SK-N-SH treated with all-trans-retinoic acid at 6 μM for 48 hours (cell line): ENCODE results near the gene CAPRIN1.

ENCODE experiments used
- BACH2 ChIP-seq: fragments of 250-450 bp; sonication (Bioruptor Pico); IDR thresholded peaks from 2 replicates; pipeline ENCODE4 v1.9.0; 2021; ENCODE audit warnings: mild to moderate bottlenecking, borderline replicate concordance
- ESRRG ChIP-seq: fragments of 250-450 bp; sonication (Bioruptor Pico); IDR thresholded peaks from 2 replicates; pipeline ENCODE4 v1.6.1; 2021; ENCODE audit warnings: mild to moderate bottlenecking
- PPARA ChIP-seq: fragments of 250-450 bp; sonication (Bioruptor Pico); IDR thresholded peaks from 2 replicates; pipeline ENCODE4 v1.5.0; 2020; ENCODE audit warnings: mild to moderate bottlenecking, borderline replicate concordance
- RARB ChIP-seq: fragments of 250-450 bp; sonication (Bioruptor Pico); IDR thresholded peaks from 2 replicates; pipeline ENCODE4 v1.8.0; 2021; ENCODE audit warnings: mild to moderate bottlenecking, moderate library complexity
- TCF4 ChIP-seq: fragments of 250-450 bp; sonication (Bioruptor Pico); IDR thresholded peaks from 2 replicates; pipeline ENCODE4 v1.8.0; 2021; ENCODE audit warnings: mild to moderate bottlenecking, moderate library complexity, borderline replicate concordance
- TOX ChIP-seq: fragments of 250-450 bp; sonication (Bioruptor Pico); IDR thresholded peaks from 2 replicates; pipeline ENCODE4 v1.8.0; 2021; ENCODE audit warnings: mild to moderate bottlenecking, moderate library complexity, borderline replicate concordance
- ZC3H10 ChIP-seq: fragments of 250-450 bp; sonication (Bioruptor Pico); IDR thresholded peaks from 2 replicates; pipeline ENCODE4 v1.5.1; 2021; ENCODE audit warnings: mild to moderate bottlenecking, moderate library complexity
- ZFP3 ChIP-seq: fragments of 250-450 bp; sonication (Bioruptor Pico); IDR thresholded peaks from 2 replicates; pipeline ENCODE4 v1.5.0; 2020; ENCODE audit warnings: mild to moderate bottlenecking, moderate library complexity
- ZFP30 ChIP-seq: fragments of 450-650 bp; formaldehyde crosslinking; IDR thresholded peaks from 2 replicates; pipeline ENCODE4 v1.5.0; 2022; ENCODE audit warnings: mild to moderate bottlenecking, moderate library complexity
- TF ChIP-seq, protein P1 (sequence below): fragments of 250-450 bp; sonication (Bioruptor Pico); IDR thresholded peaks from 2 replicates; pipeline ENCODE4 v1.8.0; 2020; ENCODE audit warnings: mild to moderate bottlenecking, moderate library complexity, borderline replicate concordance
- TF ChIP-seq, protein P2 (sequence below): fragments of 250-450 bp; sonication (Bioruptor Pico); IDR thresholded peaks from 2 replicates; pipeline ENCODE4 v1.5.1; 2020; ENCODE audit warnings: low read depth, mild to moderate bottlenecking, moderate library complexity
- TF ChIP-seq, protein P3 (sequence below): fragments of 250-450 bp; sonication (Bioruptor Pico); IDR thresholded peaks from 2 replicates; pipeline ENCODE4 v1.5.1; 2021; ENCODE audit warnings: mild to moderate bottlenecking, moderate library complexity

DNA sequence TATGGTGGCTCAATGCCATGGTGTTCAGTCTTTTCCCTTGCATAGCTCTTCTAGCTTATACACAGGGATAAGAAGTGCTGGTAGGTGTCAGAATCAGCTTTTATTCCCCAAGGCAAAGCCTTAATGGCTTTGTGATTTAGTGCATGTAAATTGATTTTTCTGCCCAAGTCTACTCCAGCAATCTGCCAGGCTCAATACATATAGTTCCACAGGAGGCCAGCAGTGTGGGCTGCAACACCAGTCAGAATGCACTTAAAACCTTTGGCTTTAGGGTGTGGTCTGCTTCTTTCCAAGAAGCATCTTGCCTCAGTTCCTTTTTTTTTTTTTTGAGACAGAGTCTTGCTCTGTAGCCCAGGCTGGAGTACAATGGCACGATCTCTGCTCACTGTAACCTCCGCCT is 14.5 kb upstream of the CAPRIN1 start:
- TF ChIP-seq, protein P1, sequence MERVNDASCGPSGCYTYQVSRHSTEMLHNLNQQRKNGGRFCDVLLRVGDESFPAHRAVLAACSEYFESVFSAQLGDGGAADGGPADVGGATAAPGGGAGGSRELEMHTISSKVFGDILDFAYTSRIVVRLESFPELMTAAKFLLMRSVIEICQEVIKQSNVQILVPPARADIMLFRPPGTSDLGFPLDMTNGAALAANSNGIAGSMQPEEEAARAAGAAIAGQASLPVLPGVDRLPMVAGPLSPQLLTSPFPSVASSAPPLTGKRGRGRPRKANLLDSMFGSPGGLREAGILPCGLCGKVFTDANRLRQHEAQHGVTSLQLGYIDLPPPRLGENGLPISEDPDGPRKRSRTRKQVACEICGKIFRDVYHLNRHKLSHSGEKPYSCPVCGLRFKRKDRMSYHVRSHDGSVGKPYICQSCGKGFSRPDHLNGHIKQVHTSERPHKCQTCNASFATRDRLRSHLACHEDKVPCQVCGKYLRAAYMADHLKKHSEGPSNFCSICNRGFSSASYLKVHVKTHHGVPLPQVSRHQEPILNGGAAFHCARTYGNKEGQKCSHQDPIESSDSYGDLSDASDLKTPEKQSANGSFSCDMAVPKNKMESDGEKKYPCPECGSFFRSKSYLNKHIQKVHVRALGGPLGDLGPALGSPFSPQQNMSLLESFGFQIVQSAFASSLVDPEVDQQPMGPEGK, result no peak
- TF ChIP-seq TCF4 (no peak), ZFP3 (CRISPR knock-in tag) (no peak), ZFP30 (CRISPR knock-in tag) (no peak), ESRRG (CRISPR knock-in tag) (no peak), RARB (CRISPR knock-in tag) (no peak), BACH2 (CRISPR knock-in tag) (no peak), ZC3H10 (no peak), TOX (CRISPR knock-in tag) (no peak), PPARA (CRISPR knock-in tag) (no peak)
- TF ChIP-seq, protein P2, sequence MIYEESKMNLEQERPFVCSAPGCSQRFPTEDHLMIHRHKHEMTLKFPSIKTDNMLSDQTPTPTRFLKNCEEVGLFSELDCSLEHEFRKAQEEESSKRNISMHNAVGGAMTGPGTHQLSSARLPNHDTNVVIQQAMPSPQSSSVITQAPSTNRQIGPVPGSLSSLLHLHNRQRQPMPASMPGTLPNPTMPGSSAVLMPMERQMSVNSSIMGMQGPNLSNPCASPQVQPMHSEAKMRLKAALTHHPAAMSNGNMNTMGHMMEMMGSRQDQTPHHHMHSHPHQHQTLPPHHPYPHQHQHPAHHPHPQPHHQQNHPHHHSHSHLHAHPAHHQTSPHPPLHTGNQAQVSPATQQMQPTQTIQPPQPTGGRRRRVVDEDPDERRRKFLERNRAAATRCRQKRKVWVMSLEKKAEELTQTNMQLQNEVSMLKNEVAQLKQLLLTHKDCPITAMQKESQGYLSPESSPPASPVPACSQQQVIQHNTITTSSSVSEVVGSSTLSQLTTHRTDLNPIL (CRISPR knock-in tag), result no peak
- TF ChIP-seq, protein P3, sequence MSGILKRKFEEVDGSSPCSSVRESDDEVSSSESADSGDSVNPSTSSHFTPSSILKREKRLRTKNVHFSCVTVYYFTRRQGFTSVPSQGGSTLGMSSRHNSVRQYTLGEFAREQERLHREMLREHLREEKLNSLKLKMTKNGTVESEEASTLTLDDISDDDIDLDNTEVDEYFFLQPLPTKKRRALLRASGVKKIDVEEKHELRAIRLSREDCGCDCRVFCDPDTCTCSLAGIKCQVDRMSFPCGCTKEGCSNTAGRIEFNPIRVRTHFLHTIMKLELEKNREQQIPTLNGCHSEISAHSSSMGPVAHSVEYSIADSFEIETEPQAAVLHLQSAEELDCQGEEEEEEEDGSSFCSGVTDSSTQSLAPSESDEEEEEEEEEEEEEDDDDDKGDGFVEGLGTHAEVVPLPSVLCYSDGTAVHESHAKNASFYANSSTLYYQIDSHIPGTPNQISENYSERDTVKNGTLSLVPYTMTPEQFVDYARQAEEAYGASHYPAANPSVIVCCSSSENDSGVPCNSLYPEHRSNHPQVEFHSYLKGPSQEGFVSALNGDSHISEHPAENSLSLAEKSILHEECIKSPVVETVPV (CRISPR knock-in tag), result no peak
